GM12878 (cell line): ENCODE data around the gene CCR5. TPM values are rescaled to one million over a fixed set of nuclear protein-coding genes. Genes with fewer than 3 reads are reported as not detected.
"Not testable (repeated sequence)": the region's sequence is repeated elsewhere in the genome, so short reads cannot be mapped to it uniquely, and the experiment has no call there.

ENCODE experiments used
- ATAC-seq: fragments of 200-7000 bp; cut with Tn5 transposase; 3 replicates; pipeline ENCODE4 v1.9.1; 2020; ENCODE audit warnings: mild to moderate bottlenecking, moderate library complexity
- BruUV-seq: library from RNA; stranded (reverse); fragments of 400-500 nt; replicated peaks from 2 replicates; lab custom pipeline; 2021; lab: Mats Ljungman, UMichigan
- CTCF ChIA-PET: fragments of 300-600 bp; sonication (Branson Sonifier 250); formaldehyde crosslinking; extraction: SDS; loops from one replicate; lab custom pipeline; 2021; ENCODE audit warnings: inconsistent platforms; lab: Yijun Ruan, JAX
- POLR2A ChIA-PET: fragments of 350-600 bp; formaldehyde crosslinking; extraction: SDS; loops from one replicate; lab custom pipeline; 2021; ENCODE audit warnings: inconsistent platforms; lab: Charles Lee
- RAD21 ChIA-PET: fragments of 300-600 bp; sonication (Branson Sonifier 250); formaldehyde crosslinking; loops from one replicate; lab custom pipeline; 2023; ENCODE audit warnings: antibody characterized with exemption; ENCODE audit not compliant: unreplicated experiment; lab: Charles Lee
- SMC1A ChIA-PET: fragments of 300-600 bp; sonication (Branson Sonifier 250); formaldehyde crosslinking; loops from one replicate; lab custom pipeline; 2023; ENCODE audit not compliant: unreplicated experiment, uncharacterized antibody; lab: Charles Lee
- DNase-seq: peaks from one replicate; pipeline ENCODE4 v3.0.0-alpha.2; 2011; ENCODE audit warnings: low read depth, low spot score
- FAIRE-seq: peaks from 3 replicates; lab custom pipeline; 2011; peaks lifted over from hg19 to GRCh38; lab: Jason Lieb, UNC
- H2AFZ ChIP-seq: 2 replicates; pipeline ENCODE4 v1.6.0; 2011; ENCODE audit warnings: low read depth, low read length, control low read depth; ENCODE audit not compliant: control insufficient read depth
- H3K27ac ChIP-seq: 2 replicates; pipeline ENCODE4 v1.5.1; 2011; ENCODE audit warnings: control low read depth; ENCODE audit not compliant: control insufficient read depth, insufficient read depth
- H3K27me3 ChIP-seq, 2 experiments: replicated peaks in 1 of 2; 2 replicates each; pipeline versions ENCODE4 v1.6.0 to v1.6.1; 2011; ENCODE audit warnings: low read length in 1 of 2; ENCODE audit not compliant: control insufficient read depth in 2 of 2, insufficient read depth in 2 of 2
- H3K36me3 ChIP-seq, 2 experiments: 2 replicates each; pipeline ENCODE4 v1.5.1; 2011; ENCODE audit warnings: low read length in 1 of 2; ENCODE audit not compliant: control insufficient read depth in 2 of 2, insufficient read depth in 2 of 2
- H3K4me1 ChIP-seq: 2 replicates; pipeline ENCODE4 v1.6.1; 2011; ENCODE audit warnings: mild to moderate bottlenecking, low read length, moderate library complexity, mixed read lengths; ENCODE audit not compliant: control insufficient read depth, insufficient read depth
- H3K4me2 ChIP-seq: 2 replicates; pipeline ENCODE4 v1.6.0; 2011; ENCODE audit warnings: control low read depth; ENCODE audit not compliant: control insufficient read depth, insufficient read depth
- H3K4me3 ChIP-seq: fragments of 200-600 bp; sonication (generic); 2 replicates; pipeline ENCODE4 v1.5.1; 2016
- H3K79me2 ChIP-seq: 2 replicates; pipeline ENCODE4 v1.6.0; 2011; ENCODE audit warnings: low read length; ENCODE audit not compliant: control insufficient read depth, insufficient read depth
- H3K9ac ChIP-seq: 2 replicates; pipeline ENCODE4 v1.8.0; 2011; ENCODE audit warnings: low read length, control low read depth, mixed read lengths; ENCODE audit not compliant: control insufficient read depth, insufficient read depth
- H3K9me3 ChIP-seq: replicated peaks from 3 replicates; pipeline ENCODE4 v1.5.1; 2011; ENCODE audit warnings: mild to moderate bottlenecking, low read length; ENCODE audit not compliant: control insufficient read depth, insufficient read depth
- H4K20me1 ChIP-seq: 2 replicates; pipeline ENCODE4 v1.6.0; 2011; ENCODE audit not compliant: control insufficient read depth, insufficient read depth
- BCL11A ChIP-seq: IDR thresholded peaks from 2 replicates; pipeline ENCODE4 v1.6.1; 2011; ENCODE audit warnings: low read depth, low read length
- ETV6 ChIP-seq, 2 experiments: fragments of 450-650 bp in 1 of 2; IDR thresholded peaks in 1 of 2; conservative IDR thresholded peaks in 1 of 2; 2 replicates each; pipeline ENCODE4 v1.6.1; 2014; ENCODE audit warnings: antibody characterized with exemption in 1 of 2, borderline replicate concordance in 1 of 2, low read depth in 1 of 2, mild to moderate bottlenecking in 1 of 2, moderate library complexity in 1 of 2
- STAT1 ChIP-seq: fragments of 450-650 bp; conservative IDR thresholded peaks from 2 replicates; pipeline ENCODE4 v1.6.1; 2014; ENCODE audit warnings: antibody characterized with exemption, mild to moderate bottlenecking
- WGBS: methylation state at CpG from one replicate; pipeline ENCODE4 v1.1.6; 2016; ENCODE audit warnings: low lambda C conversion rate; ENCODE audit not compliant: insufficient replicate concordance, insufficient coverage; ENCODE audit errors: missing lambda C conversion rate; 5-methylcytosine and 5-hydroxymethylcytosine counted together
- in situ Hi-C: fragments of 300-500 bp; cut with MboI; formaldehyde crosslinking; loops from 9 replicates; pipeline ENCODE4 v1.14.3; 2018; ENCODE audit warnings: mixed read lengths
- intact Hi-C: fragments of 100-400 bp; cut with micrococcal nuclease; formaldehyde crosslinking; loops from one replicate; pipeline ENCODE4 v1.14.2; 2022; ENCODE audit not compliant: unreplicated experiment
- polyA plus RNA-seq, 11 experiments: library from polyadenylated mRNA; depleted of rRNA in 4 of 11; unstranded in 6 of 11; stranded (reverse) in 5 of 11; fragments of >200 nt; fragmentation: Nextera tagmentation in 4 of 11; fragmentation: Illumina TruSeq in 1 of 11; extraction: Ambion mirVana in 4 of 11; extraction: Trizol in 1 of 11; gene quantifications; 1 replicate in 1 of 11; 2 replicates in 10 of 11; pipeline versions ENCODE4 v1.2.1 to v1.2.3, GENCODE V29; 2011 to 2016; ENCODE audit warnings: inconsistent platforms in 2 of 11, missing spikeins in 2 of 11, low read depth in 1 of 11
- total RNA-seq, 4 experiments: library from RNA; depleted of rRNA in 3 of 4; stranded (reverse); fragments of >200 nt in 3 of 4; fragmentation: Illumina TruSeq in 1 of 4; extraction: Trizol in 1 of 4; gene quantifications; 2 replicates each; pipeline versions ENCODE4 v1.2.1 to v1.2.3, GENCODE V29; 2013 to 2021

CCR5 gene
- total and polyA plus RNA-seq, 10 of the 15 experiments (the other 5 are each of a cell fraction or from before 2014, with no cell fraction given): 0.17 to 1.6 (median 0.82) TPM; not detected in 1

DNA sequence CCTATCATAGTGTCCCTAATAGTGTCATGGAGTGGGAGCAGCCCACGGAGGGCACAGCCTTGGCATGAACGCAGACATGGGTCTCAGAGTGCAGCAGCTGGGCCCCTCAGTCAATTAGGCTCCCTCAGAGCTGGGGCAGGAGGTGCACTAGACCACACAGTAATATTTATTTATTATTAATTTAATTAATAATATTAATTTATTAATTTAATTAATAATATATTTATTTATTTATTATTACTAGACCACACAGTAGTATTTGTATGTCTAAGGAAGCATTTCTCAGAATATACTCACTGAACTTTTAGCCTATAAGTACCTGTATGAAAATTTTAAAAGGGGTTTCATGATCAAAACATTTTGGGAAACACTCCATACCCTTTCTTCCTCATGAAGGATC lies 30.8 kb downstream of the CCR5 start:
- in situ Hi-C loops (no loop called here), intact Hi-C loops (no loop called here)
- H3K27ac ChIP-seq: no peak overlapping the region
- ChIA-PET CTCF (interaction anchor here (1.3 kb wide), 1 partner anchor 23 kb away, joined by 3 read pairs; no protein-coding TSS in a partner anchor), SMC1A (interaction anchor here (0.6 kb wide), 1 partner anchor 85 kb away, joined by 3 read pairs; no protein-coding TSS in a partner anchor), POLR2A (no interaction called here), RAD21 (no interaction called here)
- DNase-seq (no peak), ATAC-seq (no peak), FAIRE-seq (no peak)
- no TSS peak for BruUV-seq
- TF ChIP-seq ETV6 (conservative IDR thresholded peaks at IDR 0.05 in 1 of 2, IDR thresholded peaks at IDR 0.05 in 1 of 2; ENCODE audit: borderline replicate concordance in 1 of 2, low read depth in 1 of 2) (no peak), STAT1 (no peak), BCL11A (no peak)
- whole genome bisulfite sequencing: 28% methylated on average over 2 of the region's 2 CpGs
- H3K36me3 ChIP-seq: no peaks in the 10 kb centered on the region
- no peak overlapping the region for H3K9ac ChIP-seq
- no peak overlapping the region for H3K4me2 ChIP-seq
- no peak overlapping the region for H3K4me3 ChIP-seq
- H3K79me2 ChIP-seq: no peaks in the 10 kb centered on the region
- H3K27me3 ChIP-seq: no peaks in the 10 kb centered on the region
- peaks cover 3% of the 10 kb centered on the region for H3K4me1 ChIP-seq
- no peak overlapping the region for H2AFZ ChIP-seq
- H4K20me1 ChIP-seq: no peaks in the 10 kb centered on the region
- H3K9me3 ChIP-seq: no peaks in the 10 kb centered on the region; the same call in 1 of the 3 replicates

DNA sequence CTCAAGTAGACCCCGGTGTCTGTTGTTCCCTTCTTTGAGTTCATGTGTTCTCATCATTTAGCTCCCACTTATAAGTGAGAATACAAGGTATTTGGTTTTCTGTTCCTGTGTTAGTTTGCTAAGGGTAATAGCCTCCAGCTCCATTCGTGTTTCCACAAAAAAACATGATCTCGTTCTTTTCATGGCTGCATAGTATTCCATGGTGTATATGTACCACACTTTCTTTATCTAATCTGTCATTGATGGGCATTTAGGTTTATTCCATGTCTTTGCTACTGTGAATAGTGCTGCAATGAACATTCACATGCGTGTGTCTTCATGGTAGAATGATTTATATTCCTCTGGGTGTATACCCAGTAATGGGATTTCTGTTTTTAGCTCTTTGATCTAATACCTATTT lies 32.2 kb downstream of the CCR5 start:
- H3K4me2 ChIP-seq, H3K9ac ChIP-seq, H3K79me2 ChIP-seq, H4K20me1 ChIP-seq, H3K9me3 ChIP-seq, H2AFZ ChIP-seq, DNase-seq, ATAC-seq, FAIRE-seq, in situ Hi-C loops, intact Hi-C loops, BruUV-seq, H3K27ac ChIP-seq, H3K27me3 ChIP-seq, H3K4me3 ChIP-seq, CTCF ChIA-PET, H3K36me3 ChIP-seq: not testable (repeated sequence)
- POLR2A ChIA-PET: interaction anchor here (0.6 kb wide), 1 partner anchor 358 kb away, joined by 3 read pairs; no protein-coding TSS in a partner anchor
- WGBS: 43% methylated on average over 4 of the region's 4 CpGs
- SMC1A ChIA-PET: interaction anchor here (0.7 kb wide), 1 partner anchor 304 kb away, joined by 3 read pairs; no protein-coding TSS in a partner anchor
- RAD21 ChIA-PET: interaction anchor here (1.1 kb wide), 1 partner anchor 24 kb away, joined by 3 read pairs; no protein-coding TSS in a partner anchor
- peaks cover 10% of the 10 kb centered on the region for H3K4me1 ChIP-seq
